Dedifferentiated amniotic fluid mesenchymal stem cell (primary cell): ENCODE data around the gene RAB44.

ENCODE experiments used
- DNase-seq: peaks from one replicate; pipeline ENCODE4 v3.0.0-alpha.2; 2016; ENCODE audit errors: extremely low spot score

Gene RAB44

DNA sequence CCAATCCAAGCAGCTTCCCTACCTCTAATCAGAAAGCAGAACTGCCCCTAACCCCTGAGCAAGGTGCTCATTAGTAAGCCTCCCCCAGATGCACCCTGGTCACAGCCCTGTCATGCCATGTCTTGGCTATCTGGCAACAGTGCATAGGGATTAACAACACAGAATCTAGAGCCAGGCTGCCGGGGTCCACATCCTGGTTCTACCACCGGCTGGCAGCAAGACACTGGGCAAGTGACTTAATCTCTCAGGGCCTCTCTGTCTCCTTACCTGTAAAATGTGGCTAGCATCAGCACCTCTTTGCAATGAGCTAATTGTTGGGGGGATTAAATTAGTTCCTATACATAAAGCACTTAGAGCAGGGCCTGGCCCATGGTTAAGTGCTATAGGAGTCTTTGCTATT is 73.5 kb downstream of the RAB44 start:
- no peak for DNase-seq

DNA sequence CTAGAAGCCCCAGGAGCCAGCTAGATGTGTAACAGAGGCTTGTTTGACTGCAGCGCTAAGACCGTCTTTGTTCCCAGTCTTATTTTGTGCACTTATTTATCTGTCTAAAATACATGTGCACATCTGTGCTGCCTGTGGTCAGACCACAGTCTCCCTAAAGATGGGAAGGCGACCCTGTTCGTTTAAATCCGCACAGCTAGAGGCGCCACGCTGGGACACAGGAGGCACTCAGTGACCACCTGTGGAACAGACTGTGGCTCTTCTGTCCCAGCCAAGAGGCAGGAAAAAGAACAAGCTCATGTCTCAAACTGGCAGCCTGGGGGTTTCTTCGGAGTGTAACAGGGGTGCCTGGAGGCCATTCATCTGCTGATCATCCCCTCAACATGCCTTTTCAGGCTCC is 74.8 kb downstream of the RAB44 start:
- no peak for DNase-seq

DNA sequence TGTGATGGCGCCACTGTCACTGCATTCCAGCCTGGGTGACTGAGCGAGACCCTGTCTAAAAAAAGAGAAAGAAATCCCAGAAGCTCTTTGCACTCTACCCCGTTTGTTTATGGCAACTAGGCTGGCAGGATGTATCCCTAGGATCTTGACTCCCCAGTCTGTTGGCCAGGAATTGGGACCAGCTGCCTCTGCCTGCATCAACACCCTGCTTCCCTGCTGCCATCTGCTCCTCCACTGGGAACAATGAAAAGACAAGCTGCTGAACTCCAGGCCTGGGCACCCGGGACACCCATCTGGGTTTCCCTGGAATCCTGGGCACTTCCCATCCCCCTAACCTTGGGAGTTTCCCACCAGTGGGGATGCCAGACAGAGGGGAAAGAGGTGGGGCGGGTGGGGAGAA is 76.7 kb downstream of the RAB44 start:
- no peak for DNase-seq

DNA sequence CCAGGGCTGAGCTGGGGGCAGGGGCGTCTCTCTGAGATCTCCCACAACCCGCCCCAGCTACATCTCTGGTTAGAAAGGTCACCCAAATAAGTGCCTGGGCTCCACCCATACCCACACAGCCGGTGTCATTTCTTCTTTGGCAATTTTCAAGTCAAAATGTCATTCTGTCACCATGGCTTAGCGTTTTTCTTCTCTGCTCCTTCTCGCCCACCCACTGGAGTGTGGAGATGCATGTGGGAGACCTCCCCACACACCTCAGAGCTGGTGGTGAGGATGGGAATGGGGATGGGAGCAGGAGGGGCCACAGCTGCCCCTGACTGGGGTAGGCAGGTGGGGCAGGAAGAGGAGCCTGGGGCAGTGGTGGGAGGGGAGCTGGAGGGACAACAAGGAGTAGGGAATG is 78.5 kb downstream of the RAB44 start:
- no peak for DNase-seq

DNA sequence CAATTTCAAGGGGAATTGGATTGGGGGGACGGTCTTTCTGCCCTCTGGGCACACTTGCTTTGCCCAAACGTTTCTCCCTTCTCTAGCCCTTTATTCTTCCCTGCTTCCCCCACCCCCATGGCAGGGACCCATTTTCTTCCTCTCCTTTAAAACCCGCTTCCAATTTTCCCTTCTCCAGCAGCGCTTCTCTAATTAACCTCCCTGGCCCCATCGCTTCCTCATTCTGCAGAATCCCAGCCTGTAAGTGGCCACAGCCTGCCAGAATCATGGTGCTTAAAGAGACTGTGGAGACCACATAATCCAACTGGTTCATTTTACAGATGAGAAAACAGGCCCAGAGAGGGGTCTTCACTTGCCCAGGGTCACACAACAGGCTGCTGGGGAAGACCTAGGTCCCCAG is 80.2 kb downstream of the RAB44 start:
- DNase-seq: no peak

DNA sequence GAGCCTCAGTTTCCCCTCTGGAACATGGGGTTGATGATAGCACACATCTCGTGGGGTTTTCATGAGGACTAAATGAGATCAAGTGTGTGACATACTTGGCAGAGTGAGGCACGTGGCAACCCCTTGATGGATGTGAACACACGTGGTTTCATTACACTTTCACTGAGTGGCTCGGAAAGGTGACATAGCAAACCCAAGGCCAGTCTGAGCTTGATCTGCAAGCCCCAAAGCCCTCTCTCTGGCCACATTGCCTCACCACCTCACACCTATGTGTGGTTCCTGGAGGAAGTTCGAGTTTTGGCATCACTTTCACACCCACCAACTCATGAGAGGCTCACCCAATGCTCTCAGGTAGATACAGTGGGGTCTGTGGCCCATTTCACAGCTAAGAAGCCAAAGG is 81.6 kb downstream of the RAB44 start:
- no peak for DNase-seq

DNA sequence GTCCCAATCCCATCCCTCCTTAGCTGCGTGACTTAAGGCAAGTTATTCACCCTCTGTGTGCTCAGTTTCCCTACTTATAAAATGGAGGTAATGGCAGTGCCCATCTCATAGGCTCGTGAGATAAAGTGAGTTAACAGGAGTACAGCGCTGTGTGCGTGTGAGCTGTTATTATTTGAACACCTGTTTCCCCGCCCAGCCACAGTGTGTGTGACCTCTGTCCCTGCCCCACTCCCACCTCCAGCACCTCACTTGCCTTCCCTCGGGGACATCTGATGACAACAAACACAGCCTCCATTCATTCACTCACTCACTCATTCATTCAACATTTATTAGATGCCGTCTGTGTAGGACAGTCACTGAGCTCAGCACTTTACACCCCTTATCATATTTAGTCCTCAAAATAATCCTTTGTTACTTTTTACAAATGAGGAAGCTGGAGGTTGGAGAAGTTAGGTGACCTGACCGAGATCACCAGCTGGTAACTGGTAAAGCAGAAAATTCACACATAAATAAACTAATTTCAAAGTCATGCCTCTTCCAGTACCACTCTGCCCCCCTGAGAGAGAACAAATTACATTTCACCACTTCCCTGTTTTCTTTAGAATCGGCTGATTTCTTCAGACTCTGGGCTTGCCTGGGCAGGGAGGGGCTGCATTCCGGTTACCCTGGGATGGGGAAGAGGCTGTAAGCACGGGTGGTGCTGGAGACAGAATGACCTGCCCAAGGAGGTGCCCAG is 83.0 kb downstream of the RAB44 start:
- no peak for DNase-seq

DNA sequence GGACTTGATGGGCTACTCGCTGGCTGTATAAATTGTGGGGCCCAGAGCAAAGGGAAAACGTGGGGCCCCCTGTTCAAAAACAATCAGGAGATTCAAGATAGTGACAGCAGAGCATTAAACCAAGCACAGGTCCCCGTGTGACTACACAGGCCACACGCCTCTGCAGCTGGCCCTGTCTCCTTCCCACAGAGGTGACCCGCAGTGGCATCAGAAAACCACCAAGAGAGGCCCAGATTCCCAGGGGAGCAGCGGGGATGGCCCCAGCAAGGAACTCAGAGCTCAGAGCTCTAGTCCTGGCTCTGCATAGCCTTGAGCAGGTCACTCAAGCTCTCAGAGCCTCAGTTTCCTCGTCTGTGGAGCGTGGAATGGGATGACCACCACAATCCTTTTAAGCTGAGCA is 84.0 kb downstream of the RAB44 start:
- no peak for DNase-seq
